GM12873 (cell line): ENCODE measurements around the gene LOXHD1.

Experiments
- TF ChIP-seq, protein P1 (sequence below): IDR thresholded peaks from 2 replicates; pipeline ENCODE4 v1.5.1; 2012; ENCODE audit warnings: low read depth, mild to moderate bottlenecking, moderate library complexity, low read length, control low read depth; ENCODE audit not compliant: insufficient read depth; ENCODE audit errors: missing control alignments

Gene LOXHD1

GRCh38 chr18:46469186-46469915, 187.7 kb downstream of the LOXHD1 start:
- TF ChIP-seq, protein P1, sequence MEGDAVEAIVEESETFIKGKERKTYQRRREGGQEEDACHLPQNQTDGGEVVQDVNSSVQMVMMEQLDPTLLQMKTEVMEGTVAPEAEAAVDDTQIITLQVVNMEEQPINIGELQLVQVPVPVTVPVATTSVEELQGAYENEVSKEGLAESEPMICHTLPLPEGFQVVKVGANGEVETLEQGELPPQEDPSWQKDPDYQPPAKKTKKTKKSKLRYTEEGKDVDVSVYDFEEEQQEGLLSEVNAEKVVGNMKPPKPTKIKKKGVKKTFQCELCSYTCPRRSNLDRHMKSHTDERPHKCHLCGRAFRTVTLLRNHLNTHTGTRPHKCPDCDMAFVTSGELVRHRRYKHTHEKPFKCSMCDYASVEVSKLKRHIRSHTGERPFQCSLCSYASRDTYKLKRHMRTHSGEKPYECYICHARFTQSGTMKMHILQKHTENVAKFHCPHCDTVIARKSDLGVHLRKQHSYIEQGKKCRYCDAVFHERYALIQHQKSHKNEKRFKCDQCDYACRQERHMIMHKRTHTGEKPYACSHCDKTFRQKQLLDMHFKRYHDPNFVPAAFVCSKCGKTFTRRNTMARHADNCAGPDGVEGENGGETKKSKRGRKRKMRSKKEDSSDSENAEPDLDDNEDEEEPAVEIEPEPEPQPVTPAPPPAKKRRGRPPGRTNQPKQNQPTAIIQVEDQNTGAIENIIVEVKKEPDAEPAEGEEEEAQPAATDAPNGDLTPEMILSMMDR, result no peak

DNA sequence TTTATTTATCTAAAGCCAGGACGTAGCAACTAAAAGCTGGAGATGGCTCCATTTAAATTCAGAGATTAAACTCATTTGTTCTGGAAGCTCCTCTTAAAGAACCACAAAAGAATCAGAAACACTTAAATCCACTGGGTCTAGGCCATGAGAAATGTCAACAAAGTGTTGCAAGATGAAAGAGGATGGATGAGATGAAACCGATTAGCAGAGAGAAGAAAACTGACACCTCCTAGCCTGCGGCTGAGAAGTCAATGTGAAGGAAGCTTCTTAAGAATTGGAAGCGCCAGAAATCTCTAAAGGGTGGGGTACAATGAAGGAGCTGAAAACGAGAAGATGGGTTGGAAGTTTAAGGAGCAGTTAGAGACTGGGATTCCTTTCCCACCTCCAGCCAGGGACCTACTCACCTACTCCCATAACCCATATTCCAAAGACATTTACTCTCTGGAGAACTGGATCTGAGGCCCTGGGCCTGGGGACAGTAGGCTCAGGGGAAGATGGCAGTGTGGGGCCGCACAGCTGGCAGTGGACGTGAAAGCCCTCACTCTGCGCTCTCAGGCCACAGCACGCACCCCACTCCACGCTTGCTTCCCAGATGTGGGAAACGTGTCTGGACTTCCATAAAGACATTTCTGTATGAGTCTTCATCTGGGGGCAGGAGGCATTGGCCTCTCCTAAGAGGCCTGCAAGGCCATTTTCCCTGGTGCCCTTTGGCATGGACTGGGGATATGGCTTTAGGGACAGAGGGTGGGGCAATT, 188.4 kb downstream of the LOXHD1 start:
- TF ChIP-seq, protein P1, result no peak

DNA sequence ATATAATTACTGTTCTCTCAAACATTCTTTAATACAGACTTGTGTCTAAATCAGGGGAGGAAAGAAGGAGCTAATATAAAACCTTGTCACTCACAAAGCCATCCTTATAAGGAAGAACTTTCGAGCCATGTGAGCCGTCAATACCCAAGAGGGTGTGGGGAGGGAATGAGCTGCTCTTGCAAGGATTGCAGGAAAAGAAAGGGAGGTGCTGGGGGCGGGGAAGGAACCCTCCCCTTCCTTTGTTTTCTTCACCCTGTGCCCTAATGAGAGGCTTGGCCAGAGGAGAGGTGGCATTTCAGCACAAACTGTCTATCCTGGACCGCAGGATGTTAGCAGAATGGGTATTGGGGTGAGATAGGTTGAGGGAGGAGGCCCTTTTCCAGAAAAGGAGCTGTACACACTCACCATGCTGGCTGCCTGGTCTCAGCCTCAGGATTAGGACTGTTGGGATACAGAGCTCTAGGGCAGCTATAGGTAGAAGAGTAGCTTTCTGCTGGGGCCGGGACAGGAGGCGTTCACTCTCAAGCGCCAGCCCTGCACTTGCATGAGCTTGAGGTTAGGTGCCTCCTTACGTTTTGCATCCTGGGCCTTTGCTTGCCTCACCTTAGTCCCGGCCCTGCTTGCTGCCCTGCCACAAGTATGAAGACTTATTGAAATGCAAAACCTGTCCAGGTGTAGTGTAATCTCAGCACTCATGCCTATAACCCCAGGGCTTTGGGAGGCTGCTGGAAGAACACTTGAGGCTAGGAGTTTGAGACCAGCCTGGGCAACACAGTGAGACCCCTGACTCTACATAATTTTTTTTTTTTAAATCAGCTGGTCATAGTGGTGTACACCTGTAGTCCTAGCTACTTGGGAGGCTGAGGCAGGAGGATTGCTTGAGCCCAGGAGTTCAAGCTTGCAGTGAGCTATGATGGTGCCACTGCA, 190.5 kb downstream of the LOXHD1 start:
- TF ChIP-seq, protein P1, result no peak

DNA sequence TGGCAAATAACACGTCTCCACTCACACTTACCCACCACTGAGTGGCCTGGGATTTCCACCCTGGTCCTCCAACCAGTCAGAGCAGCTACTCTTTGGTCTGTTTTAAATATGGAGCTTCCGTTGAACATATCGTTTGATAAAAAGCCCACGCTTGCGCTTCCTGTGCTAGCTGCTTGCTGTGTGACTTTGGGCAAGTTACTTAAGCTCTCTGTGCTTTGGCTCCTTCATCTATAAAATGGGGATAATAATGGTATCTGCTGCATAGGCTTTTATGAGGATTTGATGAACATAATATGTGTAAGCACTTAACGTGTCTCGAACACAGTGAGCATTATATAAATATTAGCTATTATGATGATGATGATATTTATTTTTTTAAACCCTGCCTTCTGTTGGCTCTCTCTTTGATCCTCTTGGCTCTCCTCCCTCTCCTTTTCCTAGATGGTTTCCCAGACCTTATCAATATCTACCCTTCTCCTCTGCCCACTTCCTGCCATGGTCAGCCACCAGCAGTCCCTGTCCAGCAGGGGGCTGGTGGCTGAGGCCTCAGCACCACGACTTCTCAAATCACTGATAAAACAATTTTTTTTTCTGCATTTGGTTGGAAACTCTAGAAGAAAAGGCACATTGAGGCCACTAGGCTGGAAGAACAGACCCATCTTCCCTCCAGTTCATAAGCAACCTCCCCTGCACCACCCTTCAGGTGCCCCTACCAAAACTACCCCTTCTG, 191.9 kb downstream of the LOXHD1 start:
- TF ChIP-seq, protein P1, result no peak

DNA sequence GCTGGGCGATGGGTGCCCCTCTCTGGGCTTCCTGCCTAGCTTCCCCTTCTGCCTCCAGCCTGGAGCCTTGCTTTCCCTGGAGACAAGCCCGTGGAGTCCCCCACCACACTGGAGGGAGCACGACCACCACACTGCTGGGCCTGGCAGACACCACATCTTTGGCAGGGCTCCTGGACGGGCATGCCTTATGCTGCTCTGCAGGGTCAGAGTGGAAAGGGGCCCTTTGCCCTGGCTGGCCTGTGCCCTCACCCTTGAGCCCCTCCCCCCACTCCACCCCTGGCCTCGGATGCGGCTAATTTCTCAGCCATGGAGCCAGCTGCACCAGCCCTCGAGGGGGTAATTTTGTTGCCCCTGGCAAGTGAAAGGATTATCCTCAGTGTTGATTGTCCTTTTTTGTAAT, 194.5 kb downstream of the LOXHD1 start:
- TF ChIP-seq, protein P1, result no peak

- TF ChIP-seq, protein P1, result no peak
These were observed 195.0 kb downstream of the LOXHD1 start for GRCh38 chr18:46461993-46462392.
